Activated naive CD8-positive, alpha-beta T cell (primary cell): Measurements from ENCODE around the gene PANX2.

Experiments
- H3K27ac Mint-ChIP-seq: one replicate; pipeline ENCODE4 v1.8.0; 2021; ENCODE audit warnings: mixed read lengths
- H3K27me3 Mint-ChIP-seq: one replicate; pipeline ENCODE4 v1.8.0; 2021; ENCODE audit warnings: mixed read lengths
- H3K36me3 Mint-ChIP-seq: one replicate; pipeline ENCODE4 v1.8.0; 2021; ENCODE audit warnings: mixed read lengths
- H3K4me1 Mint-ChIP-seq: one replicate; pipeline ENCODE4 v1.8.0; 2021; ENCODE audit warnings: low read depth, mixed read lengths
- H3K4me3 Mint-ChIP-seq: one replicate; pipeline ENCODE4 v1.8.0; 2021; ENCODE audit warnings: mild to moderate bottlenecking, mixed read lengths
- H3K9me3 Mint-ChIP-seq: one replicate; pipeline ENCODE4 v1.8.0; 2021; ENCODE audit warnings: low read depth, mixed read lengths

Gene PANX2

GRCh38 chr22:50205781-50206569 is 35.4 kb downstream of the PANX2 start:
- no peak overlapping the region for H3K27ac Mint-ChIP-seq
- H3K4me1 Mint-ChIP-seq: peaks cover 29% of the 10 kb centered on the region
- no peaks in the 10 kb centered on the region for H3K9me3 Mint-ChIP-seq
- H3K4me3 Mint-ChIP-seq: no peak overlapping the region
- H3K27me3 Mint-ChIP-seq: no peaks in the 10 kb centered on the region
- no peaks in the 10 kb centered on the region for H3K36me3 Mint-ChIP-seq

DNA sequence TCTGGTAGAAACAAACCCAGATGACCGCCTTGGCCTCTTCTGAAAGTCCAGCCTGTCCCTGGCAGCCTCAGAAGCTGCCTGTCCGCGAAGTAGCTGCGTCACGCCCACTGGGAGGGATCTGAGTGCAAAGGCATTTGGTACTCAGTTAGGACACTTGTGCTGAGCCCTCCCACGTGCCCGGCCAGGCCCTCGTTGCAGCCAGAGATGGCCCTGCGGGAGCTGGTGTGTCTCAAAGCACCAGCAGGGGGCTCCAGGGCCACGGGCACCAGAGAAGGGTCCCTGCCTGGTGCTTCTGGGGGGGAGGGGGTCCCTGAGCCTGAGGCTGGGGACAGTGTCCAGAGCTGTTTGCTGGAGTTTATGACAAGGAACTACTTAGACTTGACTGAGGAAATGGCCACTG is 36.1 kb downstream of the PANX2 start:
- Mint-ChIP-seq H3K4me1 (peaks cover 33% of the 10 kb centered on the region), H3K4me3 (no peak overlapping the region), H3K27me3 (no peaks in the 10 kb centered on the region), H3K27ac (no peak overlapping the region), H3K36me3 (no peaks in the 10 kb centered on the region), H3K9me3 (no peaks in the 10 kb centered on the region)

- peaks cover 2% of the 10 kb centered on the region for H3K36me3 Mint-ChIP-seq
- H3K4me1 Mint-ChIP-seq: peaks cover 29% of the 10 kb centered on the region
- no peaks in the 10 kb centered on the region for H3K27me3 Mint-ChIP-seq
- no peak overlapping the region for H3K27ac Mint-ChIP-seq
- no peaks in the 10 kb centered on the region for H3K9me3 Mint-ChIP-seq
- H3K4me3 Mint-ChIP-seq: no peak overlapping the region
These were observed 37.0 kb downstream of the PANX2 start for GRCh38 chr22:50207383-50208140.

DNA sequence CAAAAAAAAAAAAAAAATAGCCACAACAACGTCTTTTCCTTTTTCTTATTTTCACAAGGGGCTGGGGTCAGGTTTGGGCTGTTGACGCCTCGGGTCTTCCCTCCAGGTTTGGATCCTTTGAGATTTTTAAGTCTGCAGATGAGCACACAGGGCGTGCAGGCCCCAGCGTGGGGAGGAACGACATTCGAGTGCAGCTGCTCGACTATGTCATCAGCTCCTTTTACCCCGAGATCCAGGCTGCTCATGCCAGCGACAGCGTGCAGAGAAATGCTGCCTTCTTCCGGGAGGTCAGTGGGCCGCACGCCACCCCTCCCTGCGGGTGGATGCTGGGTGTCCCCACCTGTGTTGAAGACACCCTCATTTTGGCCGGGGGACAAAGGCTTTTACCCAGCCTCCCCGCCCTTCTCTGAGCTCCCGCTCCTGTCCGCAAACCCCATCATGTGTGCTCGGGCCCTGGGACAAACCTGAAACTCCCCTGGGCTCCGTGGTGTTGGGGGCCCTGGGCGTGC is 38.0 kb downstream of the PANX2 start:
- H3K4me3 Mint-ChIP-seq: no peak overlapping the region
- peaks cover 29% of the 10 kb centered on the region for H3K4me1 Mint-ChIP-seq
- H3K27me3 Mint-ChIP-seq: no peaks in the 10 kb centered on the region
- no peaks in the 10 kb centered on the region for H3K9me3 Mint-ChIP-seq
- H3K36me3 Mint-ChIP-seq: peaks cover 2% of the 10 kb centered on the region
- no peak overlapping the region for H3K27ac Mint-ChIP-seq

GRCh38 chr22:50208939-50209892 is 38.7 kb downstream of the PANX2 start:
- Mint-ChIP-seq H3K4me1 (peaks cover 28% of the 10 kb centered on the region), H3K27me3 (no peaks in the 10 kb centered on the region), H3K27ac (peak overlapping the region; percentile 85), H3K36me3 (peaks cover 2% of the 10 kb centered on the region), H3K4me3 (no peak overlapping the region), H3K9me3 (no peaks in the 10 kb centered on the region)

GRCh38 chr22:50209893-50210292 is 39.4 kb downstream of the PANX2 start:
- H3K27ac Mint-ChIP-seq: peak overlapping the region; percentile 85
- H3K9me3 Mint-ChIP-seq: no peaks in the 10 kb centered on the region
- H3K4me1 Mint-ChIP-seq: peaks cover 27% of the 10 kb centered on the region
- H3K36me3 Mint-ChIP-seq: peaks cover 2% of the 10 kb centered on the region
- no peaks in the 10 kb centered on the region for H3K27me3 Mint-ChIP-seq
- H3K4me3 Mint-ChIP-seq: no peak overlapping the region

DNA sequence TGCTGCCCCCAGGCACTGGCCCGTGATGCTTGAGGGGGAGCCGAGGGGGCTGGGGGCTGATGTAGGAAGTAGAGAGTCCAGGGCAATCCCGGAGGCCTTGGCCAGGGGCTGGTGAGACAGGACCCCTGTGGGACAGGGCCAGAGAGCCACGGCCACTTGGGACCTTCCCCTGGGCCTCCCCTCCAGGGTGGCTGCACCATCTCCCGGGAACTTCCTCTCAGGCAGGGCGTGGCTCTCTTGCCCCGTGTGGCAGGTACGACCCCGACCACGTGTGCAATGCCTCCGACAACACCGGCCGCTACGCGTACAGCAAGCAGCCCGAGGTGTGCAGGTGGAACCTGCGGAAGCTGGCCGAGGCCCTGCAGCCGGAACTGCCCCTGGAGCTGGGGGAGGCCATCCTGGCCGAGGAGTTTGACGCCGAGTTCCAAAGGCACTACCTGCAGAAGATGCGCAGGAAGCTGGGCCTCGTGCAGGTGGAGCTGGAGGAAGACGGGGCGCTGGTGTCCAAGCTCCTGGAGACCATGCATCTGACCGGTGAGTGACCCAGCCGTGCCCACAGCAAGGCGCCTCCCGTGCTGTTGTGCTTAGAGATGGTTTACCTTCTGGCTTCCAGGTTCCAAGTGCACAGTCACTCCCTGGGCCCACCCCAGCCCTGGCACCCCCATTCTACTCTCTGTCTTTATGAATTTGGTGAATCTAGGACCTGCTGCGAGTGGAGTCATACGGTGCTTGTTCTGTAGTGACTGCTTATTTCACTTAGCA is 40.0 kb downstream of the PANX2 start:
- Mint-ChIP-seq H3K4me1 (peaks cover 22% of the 10 kb centered on the region), H3K27ac (no peak overlapping the region), H3K27me3 (no peaks in the 10 kb centered on the region), H3K4me3 (no peak overlapping the region), H3K36me3 (peaks cover 2% of the 10 kb centered on the region), H3K9me3 (no peaks in the 10 kb centered on the region)

- Mint-ChIP-seq H3K9me3 (no peaks in the 10 kb centered on the region), H3K36me3 (peaks cover 2% of the 10 kb centered on the region), H3K27ac (no peak overlapping the region), H3K27me3 (no peaks in the 10 kb centered on the region), H3K4me1 (peaks cover 22% of the 10 kb centered on the region), H3K4me3 (no peak overlapping the region)
These were observed 40.6 kb downstream of the PANX2 start for GRCh38 chr22:50211147-50211546.

- no peaks in the 10 kb centered on the region for H3K27me3 Mint-ChIP-seq
- H3K9me3 Mint-ChIP-seq: no peaks in the 10 kb centered on the region
- no peak overlapping the region for H3K4me3 Mint-ChIP-seq
- peaks cover 22% of the 10 kb centered on the region for H3K4me1 Mint-ChIP-seq
- H3K36me3 Mint-ChIP-seq: peaks cover 2% of the 10 kb centered on the region
- peak overlapping the region; percentile 10 for H3K27ac Mint-ChIP-seq
These were observed 42.7 kb downstream of the PANX2 start for GRCh38 chr22:50213263-50213662.

GRCh38 chr22:50215297-50216054 is 44.9 kb downstream of the PANX2 start:
- no peaks in the 10 kb centered on the region for H3K27me3 Mint-ChIP-seq
- no peak overlapping the region for H3K27ac Mint-ChIP-seq
- no peaks in the 10 kb centered on the region for H3K9me3 Mint-ChIP-seq
- H3K36me3 Mint-ChIP-seq: peaks cover 2% of the 10 kb centered on the region
- peaks cover 19% of the 10 kb centered on the region for H3K4me1 Mint-ChIP-seq
- no peak overlapping the region for H3K4me3 Mint-ChIP-seq

GRCh38 chr22:50216055-50216683 is 45.6 kb downstream of the PANX2 start:
- Mint-ChIP-seq H3K27me3 (no peaks in the 10 kb centered on the region), H3K27ac (no peak overlapping the region), H3K4me1 (peaks cover 16% of the 10 kb centered on the region), H3K36me3 (peaks cover 2% of the 10 kb centered on the region), H3K9me3 (no peaks in the 10 kb centered on the region), H3K4me3 (no peak overlapping the region)

GRCh38 chr22:50216684-50217520 is 46.4 kb downstream of the PANX2 start:
- Mint-ChIP-seq H3K36me3 (peaks cover 2% of the 10 kb centered on the region), H3K27ac (no peak overlapping the region), H3K27me3 (no peaks in the 10 kb centered on the region), H3K4me1 (peaks cover 13% of the 10 kb centered on the region), H3K9me3 (no peaks in the 10 kb centered on the region), H3K4me3 (no peak overlapping the region)
